Measurements from ENCODE around the gene PLCH2.

The PLCH2 gene

GRCh38 chr1:2527556-2527860 is 51.4 kb downstream of the PLCH2 start:
- H3K4me3 ChIP-seq (ENCODE audit: low read length) = no peak overlapping the region
- no peak for DNase-seq (ENCODE audit: low read depth)
- TF ChIP-seq CTCF (conservative IDR thresholded peaks at IDR 0.05; ENCODE audit: low read length) = no peak

- H3K4me3 ChIP-seq (ENCODE audit: low read length) = no peak overlapping the region
- TF ChIP-seq CTCF (conservative IDR thresholded peaks at IDR 0.05; ENCODE audit: low read length) = no peak
- DNase-seq (ENCODE audit: low read depth) = no peak
These were observed 51.9 kb downstream of the PLCH2 start for GRCh38 chr1:2528016-2528415.

DNA sequence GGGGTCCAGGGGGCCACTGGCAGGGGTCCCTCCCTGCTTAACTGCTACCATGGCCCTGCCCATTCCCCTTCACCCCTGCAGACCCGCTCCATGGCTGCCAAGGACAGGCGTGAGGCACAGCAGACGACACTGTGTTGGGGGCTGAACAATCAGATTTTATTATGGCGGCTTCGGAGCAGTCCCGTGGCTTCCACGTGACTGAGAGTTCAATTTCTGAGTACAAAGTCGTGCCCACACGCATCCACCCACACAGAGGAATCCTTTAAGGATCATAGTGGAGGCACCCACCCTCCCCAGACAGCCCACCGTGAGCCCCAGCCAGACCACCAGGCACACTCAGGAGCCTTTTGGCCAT is 52.5 kb downstream of the PLCH2 start:
- no peak for TF ChIP-seq CTCF (conservative IDR thresholded peaks at IDR 0.05; ENCODE audit: low read length)
- DNase-seq (ENCODE audit: low read depth) = no peak
- H3K4me3 ChIP-seq (ENCODE audit: low read length) = no peak overlapping the region

- no peak overlapping the region for H3K4me3 ChIP-seq (ENCODE audit: low read length)
- no peak for DNase-seq (ENCODE audit: low read depth)
These were observed 53.1 kb downstream of the PLCH2 start for GRCh38 chr1:2528966-2529783.

GRCh38 chr1:2529784-2530512 is 53.9 kb downstream of the PLCH2 start, which contains the start of gene HES5:
Gene HES5 (minus strand): TSS chr1:2530263. CDS start chr1:2530164, 99 bp downstream.
- no peak for TF ChIP-seq CTCF (conservative IDR thresholded peaks at IDR 0.05; ENCODE audit: low read length)
- DNase-seq (ENCODE audit: low read depth) = no peak
- no peak within 1 kb of the TSS for H3K4me3 ChIP-seq (ENCODE audit: low read length)

More at GRCh38 chr1:2528966-2529783, 53.1 kb downstream of the PLCH2 start:
- no peak for TF ChIP-seq CTCF (conservative IDR thresholded peaks at IDR 0.05; ENCODE audit: low read length)

- no peak for TF ChIP-seq CTCF (conservative IDR thresholded peaks at IDR 0.05; ENCODE audit: low read length)
- H3K4me3 ChIP-seq (ENCODE audit: low read length) = no peak overlapping the region
- DNase-seq (ENCODE audit: low read depth) = peak; percentile 25
These were observed 54.6 kb downstream of the PLCH2 start for GRCh38 chr1:2530513-2531361.
